Erythroblast (primary cell): ENCODE data around the gene TRPM6.

Experiments
- GATA1 ChIP-seq: IDR thresholded peaks from 2 replicates; pipeline ENCODE4 v1.6.1; 2011; ENCODE audit warnings: low read depth, mild to moderate bottlenecking, control low read depth, low read length, moderate library complexity
- POLR2A ChIP-seq: IDR thresholded peaks from 2 replicates; pipeline ENCODE4 v1.6.1; 2011; ENCODE audit warnings: mild to moderate bottlenecking, low read length

- TF ChIP-seq POLR2A (no peak), GATA1 (no peak)
Measured at GRCh38 chr9:74867483-74867882, 20.2 kb downstream of the TRPM6 start.
